Measurements from ENCODE around the gene RIMS4.

- TF ChIP-seq POLR2A (IDR thresholded peaks at IDR 0.05; ENCODE audit: low read length) (no peak), GATA1 (IDR thresholded peaks at IDR 0.05; ENCODE audit: low read depth, low read length) (no peak)
These were observed 78.7 kb downstream of the RIMS4 start for GRCh38 chr20:44731657-44732056.
